Osteoblast (primary cell): ENCODE data around the gene SLC18A2. TPM values are rescaled to one million over a fixed set of nuclear protein-coding genes. Genes with fewer than 3 reads are reported as not detected.

Source experiments
- DNase-seq: peaks from one replicate; pipeline ENCODE4 v3.0.0; 2011; ENCODE audit warnings: low spot score, mixed read lengths; ENCODE audit not compliant: insufficient read length; ENCODE audit errors: missing footprints
- H2AFZ ChIP-seq: 2 replicates; pipeline ENCODE4 v1.6.0; 2011; ENCODE audit warnings: mild to moderate bottlenecking, low read length
- H3K27ac ChIP-seq: 2 replicates; pipeline ENCODE4 v1.5.1; 2011; ENCODE audit warnings: mild to moderate bottlenecking, low read depth, low read length, moderate library complexity
- H3K27me3 ChIP-seq: 2 replicates; pipeline ENCODE4 v1.6.0; 2012; ENCODE audit warnings: mild to moderate bottlenecking, control low read depth, inconsistent platforms, low read length, moderate library complexity; ENCODE audit not compliant: insufficient read depth
- H3K36me3 ChIP-seq: 2 replicates; pipeline ENCODE4 v1.5.1; 2011; ENCODE audit warnings: mild to moderate bottlenecking, low read length, control low read depth, moderate library complexity; ENCODE audit not compliant: insufficient read depth
- H3K4me1 ChIP-seq: 2 replicates; pipeline ENCODE4 v1.5.1; 2011; ENCODE audit warnings: mild to moderate bottlenecking, low read length, control low read depth, moderate library complexity; ENCODE audit not compliant: insufficient read depth
- H3K4me2 ChIP-seq: 2 replicates; pipeline ENCODE4 v1.6.0; 2011; ENCODE audit warnings: mild to moderate bottlenecking, low read length; ENCODE audit not compliant: insufficient read depth
- H3K4me3 ChIP-seq: fragments of 200-600 bp; sonication (generic); 3 replicates; pipeline ENCODE4 v1.5.1; 2012; ENCODE audit warnings: mild to moderate bottlenecking, low read length, inconsistent platforms; ENCODE audit not compliant: insufficient read depth
- H3K79me2 ChIP-seq: 2 replicates; pipeline ENCODE4 v1.6.0; 2012; ENCODE audit warnings: mild to moderate bottlenecking, low read length, control low read depth, inconsistent platforms; ENCODE audit not compliant: insufficient read depth
- H3K9me3 ChIP-seq: 2 replicates; pipeline ENCODE4 v1.5.1; 2011; ENCODE audit warnings: low read depth, low read length, control low read depth
- H4K20me1 ChIP-seq: 2 replicates; pipeline ENCODE4 v1.6.0; 2012; ENCODE audit warnings: mild to moderate bottlenecking, low read length, control low read depth; ENCODE audit not compliant: insufficient read depth
- total RNA-seq: library from RNA; depleted of rRNA; stranded (reverse); fragments of >200 nt; gene quantifications from 2 replicates; pipeline ENCODE4 v1.2.3, GENCODE V29; 2012
- TF ChIP-seq, protein P1 (sequence below): IDR thresholded peaks from 2 replicates; pipeline ENCODE4 v1.5.1; 2011; ENCODE audit warnings: mild to moderate bottlenecking, low read depth, low read length, moderate library complexity; ENCODE audit errors: extremely low read depth

SLC18A2 gene
- total RNA-seq, 1 donor = not detected

DNA sequence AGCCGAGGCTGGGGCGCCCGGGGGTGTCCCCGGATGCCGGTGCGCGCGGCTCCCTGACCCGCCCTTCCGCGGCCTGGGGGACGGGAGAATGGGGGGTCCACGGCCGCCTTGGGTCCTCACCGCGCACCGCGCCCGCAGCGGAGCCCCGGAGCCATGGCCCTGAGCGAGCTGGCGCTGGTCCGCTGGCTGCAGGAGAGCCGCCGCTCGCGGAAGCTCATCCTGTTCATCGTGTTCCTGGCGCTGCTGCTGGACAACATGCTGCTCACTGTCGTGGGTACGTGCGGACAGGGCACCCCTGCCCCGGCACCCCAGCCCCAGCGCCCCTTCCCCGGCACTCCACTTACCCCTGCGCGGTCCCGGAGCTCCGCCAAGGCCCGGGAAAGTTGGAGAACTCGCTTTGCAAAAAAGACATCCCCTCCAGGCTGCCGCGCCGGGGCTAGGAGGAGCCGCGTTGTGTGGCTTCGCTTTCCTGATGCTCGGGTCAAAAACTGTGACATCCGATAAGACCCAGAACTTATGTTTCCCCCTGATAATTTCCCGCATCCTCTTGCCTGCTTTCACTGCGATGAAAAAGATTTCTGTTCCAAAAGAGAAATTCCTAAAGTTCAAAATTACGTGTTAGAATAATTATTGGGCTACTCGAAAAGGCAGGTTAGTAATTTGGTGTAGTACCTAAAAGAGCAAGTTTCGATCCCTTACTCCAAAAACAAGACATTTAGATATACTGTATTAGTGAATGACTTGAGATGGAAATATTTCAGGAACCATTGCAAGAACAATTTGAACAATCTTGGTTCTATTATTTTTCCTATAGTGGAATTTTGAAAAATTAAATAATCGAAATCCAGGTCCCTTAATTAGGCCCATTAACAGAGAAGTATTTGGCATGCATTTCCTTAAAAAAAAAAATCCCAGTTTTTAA is 888 bp downstream of the SLC18A2 start:
- Histone ChIP-seq H3K27ac (no peak overlapping the region), H2AFZ (no peak overlapping the region), H3K4me2 (no peak overlapping the region), H3K27me3 (peaks cover 23% of the 10 kb centered on the region), H3K79me2 (no peaks in the 10 kb centered on the region), H4K20me1 (no peaks in the 10 kb centered on the region), H3K4me3 (no peak overlapping the region), H3K9me3 (no peaks in the 10 kb centered on the region), H3K36me3 (no peaks in the 10 kb centered on the region), H3K4me1 (no peaks in the 10 kb centered on the region)
- TF ChIP-seq, protein P1, sequence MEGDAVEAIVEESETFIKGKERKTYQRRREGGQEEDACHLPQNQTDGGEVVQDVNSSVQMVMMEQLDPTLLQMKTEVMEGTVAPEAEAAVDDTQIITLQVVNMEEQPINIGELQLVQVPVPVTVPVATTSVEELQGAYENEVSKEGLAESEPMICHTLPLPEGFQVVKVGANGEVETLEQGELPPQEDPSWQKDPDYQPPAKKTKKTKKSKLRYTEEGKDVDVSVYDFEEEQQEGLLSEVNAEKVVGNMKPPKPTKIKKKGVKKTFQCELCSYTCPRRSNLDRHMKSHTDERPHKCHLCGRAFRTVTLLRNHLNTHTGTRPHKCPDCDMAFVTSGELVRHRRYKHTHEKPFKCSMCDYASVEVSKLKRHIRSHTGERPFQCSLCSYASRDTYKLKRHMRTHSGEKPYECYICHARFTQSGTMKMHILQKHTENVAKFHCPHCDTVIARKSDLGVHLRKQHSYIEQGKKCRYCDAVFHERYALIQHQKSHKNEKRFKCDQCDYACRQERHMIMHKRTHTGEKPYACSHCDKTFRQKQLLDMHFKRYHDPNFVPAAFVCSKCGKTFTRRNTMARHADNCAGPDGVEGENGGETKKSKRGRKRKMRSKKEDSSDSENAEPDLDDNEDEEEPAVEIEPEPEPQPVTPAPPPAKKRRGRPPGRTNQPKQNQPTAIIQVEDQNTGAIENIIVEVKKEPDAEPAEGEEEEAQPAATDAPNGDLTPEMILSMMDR = no peak
- DNase-seq = peak; percentile 90

DNA sequence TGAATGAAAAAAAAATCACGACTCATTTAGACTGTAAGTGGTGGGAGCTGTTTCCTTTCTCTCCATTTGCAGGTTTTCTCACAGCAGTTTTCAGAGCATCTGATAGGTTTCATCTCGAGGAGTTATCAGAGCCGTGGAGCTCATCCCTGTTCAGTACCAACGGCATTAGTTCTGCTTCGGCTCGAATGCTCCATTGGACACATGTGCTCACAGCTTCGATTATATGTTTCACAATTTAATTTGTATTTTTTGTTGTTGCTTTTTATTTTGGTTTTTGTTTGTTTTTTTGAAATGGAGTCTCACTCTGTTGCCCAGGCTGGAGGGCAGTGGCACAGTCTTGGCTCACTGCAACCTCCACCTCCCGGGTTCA is 1.5 kb downstream of the SLC18A2 start:
- Histone ChIP-seq H3K4me2 (no peak overlapping the region), H3K36me3 (no peaks in the 10 kb centered on the region), H2AFZ (no peak overlapping the region), H4K20me1 (no peaks in the 10 kb centered on the region), H3K79me2 (no peaks in the 10 kb centered on the region), H3K4me1 (no peaks in the 10 kb centered on the region), H3K27ac (no peak overlapping the region), H3K4me3 (no peak overlapping the region), H3K9me3 (no peaks in the 10 kb centered on the region), H3K27me3 (peaks cover 28% of the 10 kb centered on the region)
- TF ChIP-seq, protein P1 = no peak
- peak; percentile 66 for DNase-seq

DNA sequence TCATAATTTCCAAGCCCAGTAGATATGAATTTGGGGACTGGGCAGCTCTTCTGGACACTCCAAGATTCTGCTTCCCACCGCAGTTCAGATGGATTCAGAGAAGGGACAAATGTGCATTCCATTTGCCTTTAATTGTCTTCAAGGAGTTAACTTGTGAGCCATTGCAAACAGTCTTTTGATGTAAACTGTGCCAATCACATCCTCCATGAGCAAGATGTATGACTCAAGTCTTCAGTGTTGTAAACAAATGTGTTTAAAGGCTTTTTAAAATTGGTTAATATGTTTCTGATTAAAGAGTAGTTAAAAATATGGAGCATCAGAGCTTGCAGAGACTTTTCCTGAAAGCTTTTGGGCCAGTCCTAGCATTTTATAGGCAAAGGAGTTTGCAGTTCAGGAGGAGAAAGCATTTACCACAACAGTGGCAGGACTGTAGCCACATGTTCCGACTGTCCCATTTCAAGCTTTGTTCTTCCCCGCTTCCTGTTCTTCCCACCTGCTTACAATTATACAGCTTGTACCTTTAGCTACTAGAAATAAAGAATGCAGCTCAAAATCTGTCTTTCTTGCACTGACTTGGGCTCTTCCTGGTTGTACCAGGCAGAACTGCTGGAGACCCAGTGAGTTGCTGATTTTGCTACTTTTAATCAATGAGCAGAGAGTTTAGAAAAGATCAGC is 6.2 kb downstream of the SLC18A2 start:
- Histone ChIP-seq H3K79me2 (no peaks in the 10 kb centered on the region), H3K27me3 (peaks cover 22% of the 10 kb centered on the region), H3K4me2 (no peak overlapping the region), H3K36me3 (no peaks in the 10 kb centered on the region), H4K20me1 (no peaks in the 10 kb centered on the region), H3K27ac (no peak overlapping the region), H3K9me3 (no peaks in the 10 kb centered on the region), H2AFZ (no peak overlapping the region), H3K4me1 (no peaks in the 10 kb centered on the region), H3K4me3 (no peak overlapping the region)
- TF ChIP-seq, protein P1 = no peak
- DNase-seq = no peak
